Measurements from ENCODE around the gene C1QL4.

- TF ChIP-seq, protein P1, sequence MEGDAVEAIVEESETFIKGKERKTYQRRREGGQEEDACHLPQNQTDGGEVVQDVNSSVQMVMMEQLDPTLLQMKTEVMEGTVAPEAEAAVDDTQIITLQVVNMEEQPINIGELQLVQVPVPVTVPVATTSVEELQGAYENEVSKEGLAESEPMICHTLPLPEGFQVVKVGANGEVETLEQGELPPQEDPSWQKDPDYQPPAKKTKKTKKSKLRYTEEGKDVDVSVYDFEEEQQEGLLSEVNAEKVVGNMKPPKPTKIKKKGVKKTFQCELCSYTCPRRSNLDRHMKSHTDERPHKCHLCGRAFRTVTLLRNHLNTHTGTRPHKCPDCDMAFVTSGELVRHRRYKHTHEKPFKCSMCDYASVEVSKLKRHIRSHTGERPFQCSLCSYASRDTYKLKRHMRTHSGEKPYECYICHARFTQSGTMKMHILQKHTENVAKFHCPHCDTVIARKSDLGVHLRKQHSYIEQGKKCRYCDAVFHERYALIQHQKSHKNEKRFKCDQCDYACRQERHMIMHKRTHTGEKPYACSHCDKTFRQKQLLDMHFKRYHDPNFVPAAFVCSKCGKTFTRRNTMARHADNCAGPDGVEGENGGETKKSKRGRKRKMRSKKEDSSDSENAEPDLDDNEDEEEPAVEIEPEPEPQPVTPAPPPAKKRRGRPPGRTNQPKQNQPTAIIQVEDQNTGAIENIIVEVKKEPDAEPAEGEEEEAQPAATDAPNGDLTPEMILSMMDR (IDR thresholded peaks at IDR 0.05), result no peak
- TF ChIP-seq POLR2A (IDR thresholded peaks at IDR 0.05), result no peak
These were observed 4.1 kb downstream of the C1QL4 start for GRCh38 chr12:49332891-49333371.

All from heart left ventricle (tissue), 13 donors.